Psoas muscle (tissue), 8 donors: ENCODE measurements around the gene TPP1. TPM values are rescaled to one million over a fixed set of nuclear protein-coding genes. Genes with fewer than 3 reads are reported as not detected.

Source experiments
- ATAC-seq, 4 donors: fragments of 200-7000 bp; cut with Tn5 transposase; one replicate each; pipeline ENCODE4 v1.9.1; 2020; ENCODE audit warnings: moderate library complexity in 3 of 4, mild to moderate bottlenecking in 2 of 4
- DNase-seq, 2 donors: peaks; one replicate each; pipeline ENCODE4 v3.0.0-alpha.2; 2020
- H3K27ac ChIP-seq: fragments of 200-600 bp; one replicate; pipeline ENCODE4 v1.8.0; 2022
- H3K27me3 ChIP-seq, 3 donors: fragments of 200-600 bp in 1 of 3; one replicate each; pipeline versions ENCODE4 v1.6.1 to v1.8.0; 2013 to 2022; ENCODE audit warnings: low read length in 2 of 3, mild to moderate bottlenecking in 2 of 3, moderate library complexity in 1 of 3; ENCODE audit not compliant: insufficient read depth in 3 of 3
- H3K36me3 ChIP-seq, 2 donors: fragments of 200-600 bp in 1 of 2; one replicate each; pipeline versions ENCODE4 v1.6.1 to v1.8.0; 2013 to 2022; ENCODE audit warnings: low read depth in 1 of 2, mild to moderate bottlenecking in 1 of 2, moderate library complexity in 1 of 2; ENCODE audit not compliant: insufficient read depth in 1 of 2
- H3K4me1 ChIP-seq: fragments of 200-600 bp; one replicate; pipeline ENCODE4 v1.8.0; 2022
- H3K4me3 ChIP-seq: fragments of 200-600 bp; one replicate; pipeline ENCODE4 v1.8.0; 2022; ENCODE audit warnings: mild to moderate bottlenecking
- H3K9me3 ChIP-seq: fragments of 200-600 bp; one replicate; pipeline ENCODE4 v1.8.0; 2022
- WGBS, 3 donors: extraction: QIAGEN DNeasy Blood & Tissue Kit; methylation state at CpG; one replicate each; pipeline versions ENCODE4 v1.1.6 to v1.1.7; 2013; 5-methylcytosine and 5-hydroxymethylcytosine counted together
- intact Hi-C, 2 donors: fragments of 100-400 bp; cut with DNase I; formaldehyde crosslinking; loops; one replicate each; pipeline versions ENCODE4 v1.11.0 to v1.14.2; 2022
- polyA plus RNA-seq, 3 donors: library from polyadenylated mRNA; stranded (reverse); fragments of 200-250 nt; gene quantifications; one replicate each; pipeline ENCODE4 v1.2.3, GENCODE V29; 2013
- total RNA-seq, 4 donors: library from RNA; stranded (reverse); fragmentation: NEBNext Ultra II Directional in 2 of 4; extraction: Animal tissue kit (Norgen Biotek cat#: 25700) in 2 of 4; gene quantifications; one replicate each; pipeline versions ENCODE4 v1.2.1 to v1.2.4, GENCODE V29; 2021 to 2023
- TF ChIP-seq, protein P1 (sequence below): fragments of 200-600 bp; IDR thresholded peaks from one replicate; pipeline ENCODE4 v1.8.0; 2022; ENCODE audit warnings: antibody characterized with exemption
- donor health status: healthy with polysubstance abuse.
- donor health status: DM: no; HTN: no; CAD: no; lungs with moderate emphysema.
- donor health status: Bipolar disorder and iron deficiency.
- donor health status: healthy.
- donor health status: DM: yes; HTN: yes; CAD: no.
- donor health status: DM: no; HTN: no; CAD: no.
- donor health status: DM: no; HTN: no; CAD: no.
- donor health status: DM: yes; HTN: yes; CAD: no.

The TPP1 gene
- total and polyA plus RNA-seq, 7 donors, result 11.8 to 50.2 (median 30.0) TPM

DNA sequence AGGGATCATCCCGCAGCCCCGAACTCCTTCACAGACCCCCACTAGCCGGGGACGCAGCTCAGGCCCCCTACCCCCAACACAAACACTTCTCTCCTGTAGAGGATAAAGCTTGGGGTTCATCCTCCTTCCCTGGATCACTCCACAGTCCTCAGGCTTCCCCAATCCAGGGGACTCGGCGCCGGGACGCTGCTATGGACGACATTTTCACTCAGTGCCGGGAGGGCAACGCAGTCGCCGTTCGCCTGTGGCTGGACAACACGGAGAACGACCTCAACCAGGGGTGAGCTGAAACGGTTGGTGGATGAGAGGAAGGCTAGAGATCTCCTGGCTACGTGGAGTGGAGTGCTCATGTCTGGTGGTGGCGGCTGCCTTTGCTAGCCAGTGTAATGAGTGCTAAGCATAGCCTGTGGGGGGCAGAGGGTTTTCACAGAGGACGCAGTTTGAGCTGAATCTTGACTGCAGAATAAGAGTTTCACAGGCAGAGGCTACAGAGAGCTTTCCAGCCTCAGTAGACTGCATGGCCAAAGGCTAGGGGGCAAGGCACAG is 15.1 kb downstream of the TPP1 start:
- intact Hi-C loops, result loop anchor here in 1 of 2 donors (5.0 to 10.0 kb wide), 2 partner anchors 72 to 209 kb away; partner anchors contain the start of gene SMPD1
- H3K27me3 ChIP-seq, result no peaks in the 10 kb centered on the region
- WGBS, 3 donors, result 0% methylated on average over 20 of the region's 20 CpGs
- peak overlapping the region; percentile 100 for H3K27ac ChIP-seq
- H3K9me3 ChIP-seq, result no peaks in the 10 kb centered on the region
- ATAC-seq (peak; percentile 20 to 54 (median 44)), DNase-seq (peak in 1 of 2 donors; percentile 65)
- peaks cover 53% of the 10 kb centered on the region for H3K4me1 ChIP-seq
- H3K36me3 ChIP-seq, result peaks cover 7 to 47% of the 10 kb centered on the region in 2 donors
- TF ChIP-seq, protein P1, sequence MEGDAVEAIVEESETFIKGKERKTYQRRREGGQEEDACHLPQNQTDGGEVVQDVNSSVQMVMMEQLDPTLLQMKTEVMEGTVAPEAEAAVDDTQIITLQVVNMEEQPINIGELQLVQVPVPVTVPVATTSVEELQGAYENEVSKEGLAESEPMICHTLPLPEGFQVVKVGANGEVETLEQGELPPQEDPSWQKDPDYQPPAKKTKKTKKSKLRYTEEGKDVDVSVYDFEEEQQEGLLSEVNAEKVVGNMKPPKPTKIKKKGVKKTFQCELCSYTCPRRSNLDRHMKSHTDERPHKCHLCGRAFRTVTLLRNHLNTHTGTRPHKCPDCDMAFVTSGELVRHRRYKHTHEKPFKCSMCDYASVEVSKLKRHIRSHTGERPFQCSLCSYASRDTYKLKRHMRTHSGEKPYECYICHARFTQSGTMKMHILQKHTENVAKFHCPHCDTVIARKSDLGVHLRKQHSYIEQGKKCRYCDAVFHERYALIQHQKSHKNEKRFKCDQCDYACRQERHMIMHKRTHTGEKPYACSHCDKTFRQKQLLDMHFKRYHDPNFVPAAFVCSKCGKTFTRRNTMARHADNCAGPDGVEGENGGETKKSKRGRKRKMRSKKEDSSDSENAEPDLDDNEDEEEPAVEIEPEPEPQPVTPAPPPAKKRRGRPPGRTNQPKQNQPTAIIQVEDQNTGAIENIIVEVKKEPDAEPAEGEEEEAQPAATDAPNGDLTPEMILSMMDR, result peak; percentile 6
- H3K4me3 ChIP-seq, result peak overlapping the region; percentile 75

DNA sequence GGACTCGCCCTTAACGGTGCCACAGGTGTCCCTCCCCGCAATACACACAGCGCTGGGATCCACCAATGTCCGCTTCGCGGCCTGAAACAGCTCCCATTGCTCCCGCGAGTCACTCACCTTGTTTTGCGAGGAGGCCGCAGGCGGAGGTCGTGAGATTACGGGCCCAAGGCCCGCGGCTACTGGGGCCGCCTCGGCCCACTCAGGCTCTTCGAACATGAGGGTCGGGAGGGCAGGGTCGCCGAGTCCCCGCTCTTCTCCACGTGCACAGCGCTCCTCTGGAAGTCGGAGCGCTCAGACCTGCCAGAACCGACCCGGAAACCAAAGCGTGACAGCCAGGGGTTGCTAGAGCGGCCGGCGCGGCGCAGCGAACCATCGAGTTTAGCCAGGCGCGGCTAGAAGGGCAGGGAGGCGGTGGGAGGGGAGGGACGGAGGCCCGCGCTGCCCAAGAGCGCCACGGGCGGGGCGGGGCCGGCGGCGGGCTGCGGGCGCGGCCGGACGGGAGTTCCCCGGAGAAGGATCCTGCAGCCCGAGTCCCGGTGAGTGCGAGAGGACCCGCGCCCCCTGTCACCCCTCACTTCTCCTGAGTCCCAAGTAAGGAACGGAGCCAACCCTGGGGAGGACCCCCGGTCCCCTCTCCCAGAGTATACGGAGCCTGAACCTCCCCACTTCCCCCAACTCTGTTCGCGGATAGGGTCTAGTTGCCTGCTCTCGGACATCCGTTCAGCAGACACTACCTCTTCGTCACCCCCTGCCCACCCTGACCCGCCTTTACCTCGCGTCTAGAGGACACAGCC is 15.7 kb downstream of the TPP1 start, which contains the start of the genes ILK and RRP8:
ILK (plus strand) TSS at position 488 of the 794 bp plus-strand sequence. CDS start 498 bp downstream, outside the sequence.
RRP8 (minus strand) TSS at position 330 of the 794 bp plus-strand sequence; CDS start at position 216, 114 bp downstream.
- ATAC-seq (peak; percentile 91 to 95 (median 94)), DNase-seq (peak; percentile 91 to 96)
- Histone ChIP-seq H3K4me1 (peaks cover 52% of the 10 kb centered on the region), H3K36me3 (peaks cover 11 to 47% of the 10 kb centered on the region in 2 donors), H3K4me3 (peak within 1 kb of the TSS; percentile 75), H3K27me3 (no peaks in the 10 kb centered on the region), H3K9me3 (no peaks in the 10 kb centered on the region), H3K27ac (peak within 1 kb of the TSS; percentile 100)
- TF ChIP-seq, protein P1, result peak; percentile 19
- intact Hi-C loops, result loop anchor here in 1 of 2 donors (1.0 to 10.0 kb wide), 3 partner anchors 57 to 209 kb away; partner anchors contain the start of gene SMPD1
- WGBS, 3 donors, result 0 to 1% (median 0%) methylated on average over 63 to 72 of the region's 72 CpGs

DNA sequence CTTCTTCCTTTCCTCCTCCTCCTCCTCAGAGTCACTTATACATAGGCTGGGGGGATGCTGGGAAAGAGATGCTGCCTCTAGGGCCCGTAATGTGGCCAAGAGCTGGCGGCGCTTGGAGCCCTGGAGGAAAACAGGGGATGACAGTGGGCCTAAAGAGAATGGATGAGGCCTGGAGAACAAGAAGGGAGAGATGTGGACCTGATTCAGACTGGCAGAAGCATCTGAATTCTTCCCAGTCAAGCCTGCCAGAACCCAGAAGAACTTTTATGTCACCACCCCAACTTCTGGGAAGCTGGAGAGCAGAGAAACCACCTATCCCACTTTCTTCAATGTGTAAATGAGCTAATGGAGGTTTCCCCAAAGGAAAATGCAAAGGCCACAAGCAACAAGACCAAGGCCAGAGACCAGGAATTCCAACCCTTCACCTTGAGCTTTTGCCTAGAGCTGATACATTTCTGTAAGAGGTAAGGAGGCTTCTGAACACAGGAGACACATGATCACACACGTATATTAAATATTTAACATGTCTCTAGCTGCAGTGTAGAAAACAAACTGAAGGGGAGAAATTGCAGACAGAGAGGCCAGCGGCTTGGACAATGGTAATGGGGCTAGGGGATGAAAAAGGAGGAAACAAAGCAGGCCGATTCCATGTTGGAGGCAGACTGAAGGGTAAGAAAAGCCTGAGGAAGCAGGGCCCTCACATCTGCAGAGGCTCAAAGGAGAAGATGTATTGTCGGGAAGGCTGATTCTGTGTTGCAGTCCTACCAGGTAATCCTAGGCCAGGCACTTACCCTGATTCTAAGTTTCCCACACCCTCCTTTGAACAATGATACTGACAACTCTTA is 16.9 kb downstream of the TPP1 start:
- H3K27ac ChIP-seq, result peak overlapping the region; percentile 100
- no peaks in the 10 kb centered on the region for H3K9me3 ChIP-seq
- 52 to 59% (median 58%) methylated on average over 7 of the region's 7 CpGs for WGBS, 3 donors
- H3K36me3 ChIP-seq, result peaks cover 8 to 47% of the 10 kb centered on the region in 2 donors
- H3K27me3 ChIP-seq, result no peaks in the 10 kb centered on the region
- no peak for ATAC-seq
- TF ChIP-seq, protein P1, result no peak
- DNase-seq, result no peak
- H3K4me1 ChIP-seq, result peaks cover 42% of the 10 kb centered on the region
- intact Hi-C loops, result loop anchor here in 1 of 2 donors (5.0 to 10.0 kb wide), 2 partner anchors 70 to 208 kb away; partner anchors contain the start of gene SMPD1
- peak overlapping the region; percentile 75 for H3K4me3 ChIP-seq

DNA sequence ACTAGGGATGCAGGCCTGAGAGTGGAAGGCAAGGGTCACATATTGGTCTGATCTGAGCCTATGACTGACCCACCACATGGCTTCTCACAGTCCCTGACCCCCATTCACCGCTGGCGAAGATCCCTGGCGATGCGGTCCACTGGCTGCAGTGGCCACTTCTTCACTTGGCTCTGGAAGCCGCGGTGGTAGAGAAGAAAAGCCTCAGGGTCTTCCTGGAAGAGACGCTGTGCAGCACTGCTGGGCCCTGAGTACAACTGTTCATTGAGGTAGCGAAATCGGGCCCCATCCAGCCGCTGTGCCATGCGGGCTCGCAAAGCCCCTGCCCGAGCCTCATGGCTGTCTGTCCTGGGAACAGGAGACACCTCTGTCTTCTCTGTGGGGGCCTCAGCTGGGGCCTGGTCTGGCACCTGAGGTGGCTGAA is 18.2 kb downstream of the TPP1 start:
- no peaks in the 10 kb centered on the region for H3K27me3 ChIP-seq
- TF ChIP-seq, protein P1, result no peak
- no peak overlapping the region for H3K4me3 ChIP-seq
- ATAC-seq (no peak), DNase-seq (no peak)
- H3K4me1 ChIP-seq, result peaks cover 29% of the 10 kb centered on the region
- no peaks in the 10 kb centered on the region for H3K9me3 ChIP-seq
- WGBS, 3 donors, result 95 to 96% (median 95%) methylated on average over 13 of the region's 13 CpGs
- no peak overlapping the region for H3K27ac ChIP-seq
- intact Hi-C loops, result loop anchor here in 1 of 2 donors (5.0 to 10.0 kb wide), 2 partner anchors 69 to 206 kb away; partner anchors contain the start of gene SMPD1
- H3K36me3 ChIP-seq, result peaks cover 8 to 57% of the 10 kb centered on the region in 2 donors
